GM21786 (cell line): ENCODE results near the gene DPYD.

ENCODE experiments used
- ATAC-seq: cut with Tn5 transposase; IDR thresholded peaks from one replicate; pipeline ENCODE4 v1.9.1; 2021; ENCODE audit not compliant: unreplicated experiment

Gene DPYD

DNA sequence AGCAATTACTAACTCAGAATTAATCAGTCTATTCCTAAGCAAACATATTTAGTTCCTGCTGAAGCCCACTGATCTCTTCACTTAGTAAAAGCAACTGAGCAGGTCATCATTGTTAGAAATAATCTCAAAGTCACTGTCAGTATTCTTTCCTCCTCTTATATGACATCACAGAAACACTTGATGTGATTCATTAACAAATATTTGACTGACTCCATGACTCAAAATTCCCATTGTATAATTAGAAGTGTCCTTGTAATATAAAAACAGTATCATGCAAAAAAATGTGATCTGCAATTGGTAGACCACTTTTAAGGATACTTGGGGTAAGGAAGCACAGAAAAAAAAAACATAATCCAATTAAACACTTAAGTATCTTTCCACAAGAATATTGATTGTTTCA lies 194.4 kb downstream of the DPYD start:
- ATAC-seq, result no peak

DNA sequence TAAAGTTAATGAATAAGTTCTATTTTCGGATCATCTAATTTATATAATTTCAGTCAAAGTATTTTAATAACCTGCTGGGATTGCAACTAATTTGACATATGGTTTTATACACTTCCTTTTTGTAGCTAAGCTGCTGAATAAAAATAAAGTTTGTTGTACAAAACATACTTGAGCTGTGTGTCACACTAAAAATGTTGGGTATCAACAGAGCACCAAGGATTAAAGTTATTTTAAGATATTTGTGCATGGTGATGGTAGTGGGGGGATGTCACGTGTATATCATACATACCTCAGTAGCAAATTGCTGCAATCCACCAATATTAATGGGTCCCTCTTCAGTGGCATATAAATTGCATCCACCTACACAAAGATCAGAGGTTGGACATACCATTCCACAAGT lies 199.6 kb downstream of the DPYD start:
- no peak for ATAC-seq

DNA sequence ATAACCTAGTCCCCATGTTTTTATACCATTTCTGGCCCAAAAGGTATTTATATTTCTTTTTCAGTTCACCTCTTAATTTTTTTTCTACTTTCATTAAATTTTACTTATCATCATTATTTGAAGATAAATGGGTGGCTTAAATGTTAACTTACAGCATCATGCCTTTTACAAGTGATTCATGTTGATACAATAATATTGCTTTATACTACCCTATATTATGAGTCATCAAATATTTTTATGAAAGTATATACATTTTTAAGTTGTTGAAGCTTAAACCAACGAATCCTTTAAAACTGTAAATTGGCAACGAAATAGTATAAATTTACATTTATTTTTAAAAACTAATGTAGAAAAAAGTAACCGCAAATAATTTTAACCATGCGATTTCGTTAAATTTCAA lies 207.9 kb downstream of the DPYD start:
- ATAC-seq, result no peak

DNA sequence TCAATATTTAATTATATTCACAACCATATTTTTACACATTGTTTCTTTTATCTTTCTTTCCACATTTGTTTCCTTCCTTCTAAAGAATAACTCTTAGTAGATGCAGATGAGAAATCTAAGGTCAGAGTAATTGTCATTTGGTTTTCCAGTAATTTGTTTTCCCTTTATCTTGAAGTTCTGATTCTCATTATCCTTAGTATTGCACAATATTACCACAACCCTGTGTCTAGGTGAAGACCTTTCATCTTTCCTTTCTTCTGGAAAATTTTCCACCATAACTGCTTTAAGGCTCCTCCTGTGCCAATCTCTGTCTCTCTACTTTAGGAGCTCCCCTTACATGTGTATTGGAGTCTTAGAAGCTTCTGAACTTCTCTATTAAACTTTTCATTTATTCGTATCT lies 209.0 kb downstream of the DPYD start:
- no peak for ATAC-seq

DNA sequence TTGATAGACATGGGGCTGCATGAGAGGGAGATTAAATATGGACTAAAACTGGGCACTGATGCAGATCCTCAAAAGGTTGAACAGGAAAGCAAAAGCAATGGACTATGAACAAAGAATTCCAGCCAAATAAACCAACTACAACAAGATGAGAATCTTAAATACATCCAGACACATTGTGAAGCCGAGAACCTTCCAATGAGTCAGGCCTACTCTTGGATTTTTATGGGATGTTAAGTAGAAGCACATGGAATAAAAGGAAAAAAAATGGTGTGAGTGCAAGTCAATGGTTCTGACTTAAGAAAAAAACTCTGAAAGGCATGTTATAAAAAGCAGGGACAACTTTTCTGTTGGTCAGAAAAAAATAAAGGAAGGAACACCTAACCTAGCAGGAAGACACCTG lies 227.2 kb downstream of the DPYD start:
- no peak for ATAC-seq

DNA sequence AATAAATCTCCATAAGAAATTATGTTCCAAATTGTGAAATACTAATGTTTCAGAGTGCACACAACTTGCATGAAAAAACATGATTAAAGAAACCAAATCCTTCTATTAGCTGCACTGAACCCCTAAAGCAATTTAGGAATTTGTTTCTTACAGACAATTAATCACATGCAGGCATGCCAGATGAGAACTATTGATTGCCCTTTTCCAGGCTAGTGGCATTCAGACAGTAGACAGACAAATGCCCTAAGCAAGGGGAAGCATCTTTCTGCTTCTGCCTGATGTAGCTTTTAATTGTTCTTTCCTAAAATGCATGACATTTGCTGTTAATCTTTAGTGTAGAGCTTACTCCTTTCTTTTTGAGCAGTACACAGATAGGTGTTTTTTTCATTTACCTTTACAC lies 229.5 kb downstream of the DPYD start:
- no peak for ATAC-seq

DNA sequence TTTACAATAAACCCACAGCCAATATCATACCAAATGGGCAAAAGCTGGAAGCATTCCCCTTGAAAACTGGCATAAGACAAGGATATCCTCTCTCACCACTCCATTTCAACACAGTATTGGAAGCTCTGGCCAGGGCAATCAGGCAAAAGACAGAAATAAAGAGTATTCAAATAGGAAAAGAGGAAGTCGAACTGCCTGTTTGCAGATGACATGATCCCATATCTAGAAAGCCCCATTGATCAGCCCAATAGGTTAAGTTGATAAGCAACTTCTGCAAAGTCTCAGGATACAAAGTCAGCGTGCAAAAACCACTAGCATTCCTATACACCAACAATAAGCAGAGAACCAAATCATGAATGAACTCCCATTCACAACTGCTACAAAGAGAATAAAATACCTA lies 235.5 kb downstream of the DPYD start:
- ATAC-seq, result no peak

DNA sequence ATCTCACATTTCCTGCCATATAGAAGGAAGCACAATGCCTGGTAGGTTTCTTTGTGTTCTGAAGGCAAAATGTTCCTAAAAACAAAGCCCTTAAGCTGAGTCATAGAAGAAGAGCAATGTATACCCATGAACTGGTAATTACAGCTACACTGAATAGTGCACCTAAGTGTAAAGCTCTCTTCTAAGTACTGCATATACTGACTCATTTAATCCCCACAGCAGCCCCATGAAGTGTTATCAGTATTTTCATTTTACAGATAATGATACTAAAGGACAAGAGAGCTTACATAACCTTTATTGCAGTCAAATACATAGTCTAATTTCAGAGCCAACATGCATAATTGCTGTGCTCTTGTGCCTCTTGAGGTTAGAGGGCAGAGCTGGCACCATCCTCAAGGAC lies 239.9 kb downstream of the DPYD start:
- ATAC-seq, result no peak

DNA sequence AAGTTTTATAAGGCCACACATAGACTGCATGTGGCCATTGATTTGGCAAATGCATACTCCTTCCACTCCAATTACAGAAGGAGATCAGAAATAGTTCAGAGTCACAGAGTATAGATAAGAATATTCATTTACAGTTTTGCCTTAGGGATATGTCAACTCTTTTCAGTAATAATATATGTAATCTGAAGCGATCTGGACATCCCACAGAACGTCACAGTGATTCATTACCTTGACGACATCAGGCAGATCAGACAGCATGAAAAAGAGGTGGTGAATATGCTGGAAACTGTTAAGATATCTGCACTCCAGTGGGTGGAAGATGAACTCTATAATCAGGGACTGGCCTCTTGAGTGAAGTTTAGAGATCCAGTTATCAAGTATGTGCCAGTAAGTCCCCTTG lies 240.4 kb downstream of the DPYD start:
- no peak for ATAC-seq

DNA sequence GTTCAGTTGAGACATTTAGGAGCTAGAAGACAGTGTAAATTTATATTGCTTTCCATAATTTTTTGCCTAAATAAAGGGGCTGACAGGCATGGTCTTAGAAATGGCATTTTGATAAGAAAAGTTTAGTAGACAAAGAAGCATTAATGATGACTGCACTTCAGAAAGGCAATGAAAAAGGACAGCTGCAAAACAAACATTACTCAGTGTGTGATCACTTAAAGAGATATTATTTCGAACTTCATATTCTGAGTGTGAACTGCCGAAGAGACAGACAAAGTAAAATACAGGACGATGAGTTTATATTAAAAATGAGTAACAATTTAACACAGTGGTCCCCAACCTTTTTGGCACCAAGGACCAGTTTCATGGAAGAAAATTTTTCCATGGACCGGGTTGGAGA lies 243.1 kb downstream of the DPYD start:
- ATAC-seq, result no peak

DNA sequence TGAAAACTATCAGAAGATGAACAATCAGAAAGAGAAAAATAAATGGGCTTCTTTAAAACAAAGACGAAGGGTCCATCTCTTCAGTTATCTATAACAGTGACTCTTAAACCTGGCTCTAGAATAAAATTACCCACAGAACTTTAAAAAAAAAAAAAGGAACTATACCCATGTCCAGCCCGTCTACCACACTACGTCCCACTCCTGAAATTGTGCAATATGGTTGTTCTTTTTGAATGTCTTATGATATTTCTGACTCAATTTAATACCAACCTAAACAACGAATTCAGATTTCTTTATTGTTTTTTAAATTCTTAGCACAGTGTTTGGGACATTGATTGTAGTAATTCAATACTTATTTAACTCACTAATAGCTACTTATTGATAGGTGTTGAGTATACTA lies 246.3 kb downstream of the DPYD start:
- no peak for ATAC-seq

DNA sequence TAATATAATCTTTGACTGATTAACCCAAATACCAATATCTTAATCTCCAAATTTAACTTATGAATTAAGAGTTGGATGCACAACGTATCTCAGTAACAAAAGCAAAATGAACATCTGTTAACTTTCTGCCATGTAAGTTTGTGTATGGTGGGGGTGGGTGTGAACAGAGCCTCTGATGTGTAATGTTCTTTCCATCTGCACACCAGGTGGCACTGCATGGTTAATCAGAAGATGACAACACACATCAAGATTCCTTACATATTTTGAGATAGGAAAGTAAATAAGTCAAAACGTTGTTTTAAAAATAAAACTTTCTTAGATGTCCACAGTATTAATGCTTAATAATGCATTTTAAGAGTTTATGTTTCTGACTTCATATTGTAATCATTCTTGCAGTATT lies 251.9 kb downstream of the DPYD start:
- no peak for ATAC-seq

DNA sequence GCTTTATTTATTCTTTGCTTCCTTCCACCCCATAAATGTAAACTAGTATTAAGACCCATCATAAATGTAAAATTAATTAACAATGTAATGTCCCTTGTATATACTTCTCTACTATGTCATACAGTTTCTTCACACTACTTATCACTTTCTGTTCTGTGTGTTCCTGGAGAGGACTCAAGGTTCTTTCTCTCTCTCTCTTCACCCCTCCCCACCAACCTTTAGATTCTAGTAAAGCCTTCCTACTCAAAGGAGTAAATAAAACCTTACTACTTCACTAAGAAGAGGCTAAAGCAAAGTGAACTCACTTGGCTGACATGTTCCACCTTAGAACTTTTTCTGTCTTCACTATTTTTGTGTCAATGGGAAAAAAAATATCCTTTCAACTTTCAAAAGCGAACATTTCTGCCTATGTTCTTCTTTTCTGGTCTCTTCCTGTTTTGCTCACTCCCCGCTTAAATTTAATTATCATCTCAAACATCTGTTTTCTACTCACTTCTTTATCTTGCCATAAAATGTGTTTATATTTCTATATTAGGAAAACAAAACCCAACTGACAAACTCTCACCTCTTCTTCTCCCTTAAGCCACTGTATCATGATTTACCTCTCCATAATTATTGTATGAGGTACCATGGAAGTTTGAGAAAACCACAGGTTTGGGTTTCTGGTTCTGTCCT lies 260.3 kb downstream of the DPYD start:
- no peak for ATAC-seq

DNA sequence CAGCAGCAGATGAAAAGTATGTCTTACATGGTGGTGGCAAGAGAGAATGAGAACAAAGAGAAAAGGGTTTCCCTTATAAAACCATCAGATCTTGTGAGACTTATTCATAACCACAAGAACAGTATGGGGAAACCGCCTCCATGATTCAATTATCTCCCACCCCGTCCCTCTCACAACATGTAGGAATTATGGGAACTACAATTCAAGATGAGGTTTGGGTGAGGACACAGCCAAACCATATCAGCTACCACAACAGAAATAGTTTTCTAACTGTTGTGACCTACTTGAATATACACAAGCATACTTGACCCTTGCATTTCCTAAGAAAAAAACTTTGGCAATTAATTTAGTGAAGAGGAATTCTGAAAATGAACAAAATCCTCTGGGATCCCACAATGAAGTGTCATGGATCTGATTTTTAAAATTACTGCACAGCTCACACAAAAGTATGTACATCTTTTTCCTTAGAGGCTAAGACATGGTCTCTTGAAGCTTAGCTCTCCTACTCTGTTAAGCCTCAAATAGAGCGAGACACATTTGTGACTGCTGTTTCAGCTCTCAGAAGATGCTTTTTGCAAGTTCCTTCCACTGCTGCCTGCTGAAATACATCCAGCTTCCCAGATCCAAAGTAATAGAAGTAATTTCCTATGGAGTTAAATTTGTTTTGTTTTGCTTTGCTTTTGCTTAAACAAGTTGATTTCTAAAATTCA lies 265.8 kb downstream of the DPYD start:
- ATAC-seq, result no peak

DNA sequence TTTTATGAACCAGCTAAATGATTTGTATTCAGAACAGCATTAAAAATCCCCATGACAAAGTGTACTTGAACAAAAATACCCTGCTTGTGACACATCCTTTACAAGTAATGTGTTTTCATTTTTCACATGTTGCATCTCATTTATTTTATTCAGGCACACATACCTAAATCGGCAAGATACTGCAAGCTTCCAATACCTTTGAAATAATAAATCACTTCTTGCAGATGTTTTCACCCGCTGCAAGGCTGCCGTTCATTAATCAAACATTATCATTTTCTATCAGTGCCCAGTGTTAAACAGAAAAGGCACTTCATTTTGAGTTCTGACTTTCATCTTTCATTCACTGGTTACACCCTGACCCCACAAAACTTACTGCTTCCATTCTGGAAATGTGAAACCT lies 269.6 kb downstream of the DPYD start:
- no peak for ATAC-seq

DNA sequence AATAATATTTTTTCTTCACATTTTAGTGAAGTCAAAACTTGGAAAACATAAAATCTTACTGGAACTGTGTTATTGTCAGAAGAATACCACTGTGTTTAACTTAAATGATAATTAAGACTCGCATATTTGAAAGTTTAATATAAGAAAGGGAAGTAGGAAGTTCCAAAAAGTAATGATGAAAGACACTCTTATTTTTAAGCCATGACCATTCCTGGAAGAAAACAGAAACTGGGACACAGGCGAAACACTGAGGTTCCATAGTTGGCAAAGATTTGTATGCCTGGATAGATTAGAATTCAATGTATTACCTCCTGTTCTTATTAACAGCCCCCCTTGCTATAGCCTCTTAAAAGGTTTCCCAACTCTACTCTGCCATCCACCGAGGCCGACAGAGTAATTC lies 271.2 kb downstream of the DPYD start:
- no peak for ATAC-seq

DNA sequence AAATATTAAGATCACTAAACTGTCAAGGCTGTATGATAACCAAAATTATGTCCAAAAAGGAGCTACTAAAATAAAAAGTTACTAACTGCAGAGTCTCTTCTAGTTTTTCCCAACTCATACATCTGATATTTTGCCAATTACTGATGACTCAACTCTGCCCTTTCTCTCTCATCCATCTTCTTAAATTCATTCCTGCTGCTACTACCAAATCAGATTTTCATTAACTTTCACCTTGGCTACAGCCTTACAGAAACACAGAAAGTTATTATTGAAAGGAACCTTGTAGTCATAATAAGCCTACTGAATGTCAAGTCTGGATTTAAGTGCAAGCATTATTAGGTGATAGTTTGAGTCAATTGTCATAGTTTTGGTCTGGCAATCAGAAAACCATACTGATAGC lies 273.1 kb downstream of the DPYD start:
- ATAC-seq, result no peak

DNA sequence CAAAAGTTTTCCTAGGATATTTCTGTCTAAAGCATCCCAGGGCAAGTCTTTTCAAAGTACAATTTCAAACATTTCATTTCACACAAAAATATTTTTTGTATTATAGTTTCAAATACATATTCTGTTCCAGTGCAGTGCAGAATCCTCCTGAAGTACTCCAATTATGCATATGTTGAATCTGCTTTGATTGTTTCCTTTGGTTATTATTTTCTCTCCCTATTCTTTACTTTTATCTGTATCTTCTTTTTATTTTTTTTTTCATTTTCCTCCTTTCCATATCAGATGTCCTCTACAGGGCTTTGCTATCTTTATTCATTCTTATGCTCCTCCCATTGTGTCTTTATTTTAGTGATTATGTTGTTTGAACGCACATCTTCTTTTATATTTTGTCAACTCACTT lies 274.8 kb downstream of the DPYD start:
- no peak for ATAC-seq

DNA sequence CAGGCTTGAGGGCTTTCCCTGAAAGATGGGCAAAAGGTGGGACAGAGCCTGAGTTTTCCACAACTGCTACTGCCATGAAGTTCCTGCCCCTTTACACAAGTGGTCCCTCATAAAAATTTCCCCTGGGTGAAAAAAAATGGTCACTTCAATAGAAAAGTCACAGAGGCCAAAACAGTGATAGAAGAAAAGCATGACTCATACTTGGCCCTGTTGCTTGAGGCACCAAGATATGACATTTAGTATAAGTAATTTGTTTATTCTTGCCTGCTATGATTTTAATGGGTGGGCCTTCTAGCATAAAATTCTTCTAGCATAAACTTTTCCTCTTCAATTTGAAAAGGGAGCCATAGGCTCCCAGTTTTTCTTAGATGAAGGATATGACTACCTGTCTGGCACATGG lies 280.2 kb downstream of the DPYD start:
- no peak for ATAC-seq

DNA sequence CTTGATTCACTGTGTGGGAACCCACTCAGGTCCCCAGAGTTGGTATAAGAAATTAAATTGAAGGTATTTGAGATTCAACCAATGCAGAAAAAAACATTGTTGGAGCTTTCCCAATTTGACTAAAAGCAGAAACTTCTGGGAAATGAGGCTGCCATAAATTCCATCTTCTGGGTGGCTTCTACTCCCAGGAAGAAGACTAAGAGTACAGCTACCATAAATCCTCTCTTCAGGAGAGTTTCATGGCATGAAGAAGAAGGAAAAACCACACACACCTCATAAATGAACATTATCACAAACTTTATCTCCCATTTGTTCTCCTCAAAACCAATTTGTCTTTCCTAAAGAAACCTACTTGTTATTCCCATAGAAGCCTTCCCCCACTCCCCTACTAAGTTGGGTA lies 283.9 kb downstream of the DPYD start:
- ATAC-seq, result no peak

DNA sequence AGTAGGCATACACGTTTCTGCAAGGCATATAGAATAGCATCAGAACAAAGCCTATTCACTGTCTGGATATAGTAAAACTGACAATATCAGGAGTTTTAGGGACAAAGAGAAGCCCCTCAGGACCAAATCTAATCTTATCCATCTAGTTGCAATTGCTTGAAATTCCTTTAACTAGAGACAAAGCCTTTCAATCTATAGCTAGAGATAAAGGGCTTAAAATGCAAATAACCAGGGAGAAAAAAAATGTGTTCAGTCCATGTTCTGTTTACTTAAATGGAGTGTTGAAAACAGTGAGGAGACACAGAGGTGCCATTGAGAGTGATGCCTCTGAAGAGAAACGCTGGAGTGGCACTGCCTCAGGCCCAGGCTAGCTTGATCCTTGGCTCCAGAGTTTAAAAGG lies 286.1 kb downstream of the DPYD start:
- no peak for ATAC-seq

DNA sequence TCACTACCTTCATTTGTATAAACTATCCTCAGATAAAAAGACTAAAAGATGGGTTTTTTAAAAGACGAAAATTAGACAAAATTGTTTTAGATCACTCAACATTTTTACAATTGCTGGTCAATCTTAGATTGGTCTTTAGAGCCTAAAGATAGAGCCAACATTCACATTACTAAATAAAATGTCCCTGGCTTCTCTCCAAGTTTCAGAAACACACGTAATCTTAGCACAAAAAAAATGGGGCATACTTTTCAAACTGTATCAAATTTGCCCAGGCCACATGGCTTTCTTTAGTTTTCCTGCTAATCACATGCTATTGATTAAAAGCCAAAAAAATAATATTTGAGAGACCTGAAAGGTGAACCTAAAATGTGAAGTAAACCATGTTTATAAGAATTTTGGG lies 288.1 kb downstream of the DPYD start:
- no peak for ATAC-seq

DNA sequence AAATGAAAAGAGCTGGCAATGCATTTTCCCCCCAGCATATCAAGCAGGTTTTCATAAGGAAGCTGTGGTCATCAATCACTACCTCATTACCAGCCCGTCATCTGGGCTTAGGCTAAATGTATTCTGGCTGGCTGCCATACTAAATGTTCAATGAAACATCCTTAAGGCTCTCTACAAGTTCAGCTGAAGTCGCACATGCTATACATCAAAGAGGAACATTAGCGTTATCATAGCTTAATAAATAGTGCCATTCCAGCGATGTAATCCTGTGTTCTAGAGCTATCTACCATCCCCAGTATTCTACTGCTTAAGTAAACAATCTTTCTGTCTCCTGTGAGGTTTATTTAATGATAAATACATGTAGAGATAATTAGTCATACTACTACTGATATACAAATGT lies 288.8 kb downstream of the DPYD start:
- ATAC-seq, result no peak
